Motor neuron (in vitro differentiated cells): Measurements from ENCODE around the gene CCDC68. TPM values are rescaled to one million over a fixed set of nuclear protein-coding genes. Genes with fewer than 3 reads are reported as not detected.
A peak's percentile ranks its signal among the peaks of the same experiment; 100 is the strongest.

ENCODE experiments used
- ATAC-seq, 8 experiments: fragments of 200-7000 bp; cut with Tn5 transposase; replicated peaks in 6 of 8; 2 replicates each; pipeline ENCODE4 v1.8.0; 2021; ENCODE audit warnings: mild to moderate bottlenecking in 8 of 8, moderate library complexity in 8 of 8
- H3K27ac ChIP-seq, 2 donors: fragments of 250-450 bp; sonication (Bioruptor Pico); 2 replicates each; pipeline ENCODE4 v1.9.0; 2021; ENCODE audit warnings: antibody characterized with exemption in 2 of 2, mild to moderate bottlenecking in 2 of 2, moderate library complexity in 1 of 2
- H3K4me1 ChIP-seq, 2 donors: fragments of 250-450 bp; sonication (Bioruptor Pico); replicated peaks in 1 of 2; 2 replicates each; pipeline ENCODE4 v1.6.1; 2021; ENCODE audit warnings: antibody characterized with exemption in 2 of 2, mild to moderate bottlenecking in 2 of 2, moderate library complexity in 1 of 2
- H3K4me3 ChIP-seq, 5 donors: fragments of 250-450 bp; sonication (Bioruptor Pico); 2 replicates each; pipeline ENCODE4 v1.9.0; 2021; ENCODE audit warnings: antibody characterized with exemption in 5 of 5, mild to moderate bottlenecking in 5 of 5, moderate library complexity in 4 of 5
- WGBS, 10 experiments: fragments of 450-650 bp; shearing (Covaris generic); methylation state at CpG; one replicate each; pipeline ENCODE4 v1.0.0; 2022; 5-methylcytosine and 5-hydroxymethylcytosine counted together
- in situ Hi-C, 9 experiments: fragments of 400-800 bp; cut with MboI; loops; one replicate each; pipeline ENCODE4 v1.15.0; 2021; ENCODE audit warnings: low sequenced_read_pairs in 9 of 9, low pct_unique_long_range_greater_than_20kb in 2 of 9; ENCODE audit not compliant: unreplicated experiment in 9 of 9
- total RNA-seq, 8 experiments: library from RNA; unstranded; fragments of 300-600 nt; gene quantifications; 2 replicates each; pipeline versions ENCODE4 v1.2.3 to v1.2.4, GENCODE V29; 2022

The CCDC68 gene, protein sequence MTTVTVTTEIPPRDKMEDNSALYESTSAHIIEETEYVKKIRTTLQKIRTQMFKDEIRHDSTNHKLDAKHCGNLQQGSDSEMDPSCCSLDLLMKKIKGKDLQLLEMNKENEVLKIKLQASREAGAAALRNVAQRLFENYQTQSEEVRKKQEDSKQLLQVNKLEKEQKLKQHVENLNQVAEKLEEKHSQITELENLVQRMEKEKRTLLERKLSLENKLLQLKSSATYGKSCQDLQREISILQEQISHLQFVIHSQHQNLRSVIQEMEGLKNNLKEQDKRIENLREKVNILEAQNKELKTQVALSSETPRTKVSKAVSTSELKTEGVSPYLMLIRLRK
- total RNA-seq, result under 1 TPM in 4 of 8 experiments, not detected in 4; 0.05 to 0.64 (median 0.11) TPM

DNA sequence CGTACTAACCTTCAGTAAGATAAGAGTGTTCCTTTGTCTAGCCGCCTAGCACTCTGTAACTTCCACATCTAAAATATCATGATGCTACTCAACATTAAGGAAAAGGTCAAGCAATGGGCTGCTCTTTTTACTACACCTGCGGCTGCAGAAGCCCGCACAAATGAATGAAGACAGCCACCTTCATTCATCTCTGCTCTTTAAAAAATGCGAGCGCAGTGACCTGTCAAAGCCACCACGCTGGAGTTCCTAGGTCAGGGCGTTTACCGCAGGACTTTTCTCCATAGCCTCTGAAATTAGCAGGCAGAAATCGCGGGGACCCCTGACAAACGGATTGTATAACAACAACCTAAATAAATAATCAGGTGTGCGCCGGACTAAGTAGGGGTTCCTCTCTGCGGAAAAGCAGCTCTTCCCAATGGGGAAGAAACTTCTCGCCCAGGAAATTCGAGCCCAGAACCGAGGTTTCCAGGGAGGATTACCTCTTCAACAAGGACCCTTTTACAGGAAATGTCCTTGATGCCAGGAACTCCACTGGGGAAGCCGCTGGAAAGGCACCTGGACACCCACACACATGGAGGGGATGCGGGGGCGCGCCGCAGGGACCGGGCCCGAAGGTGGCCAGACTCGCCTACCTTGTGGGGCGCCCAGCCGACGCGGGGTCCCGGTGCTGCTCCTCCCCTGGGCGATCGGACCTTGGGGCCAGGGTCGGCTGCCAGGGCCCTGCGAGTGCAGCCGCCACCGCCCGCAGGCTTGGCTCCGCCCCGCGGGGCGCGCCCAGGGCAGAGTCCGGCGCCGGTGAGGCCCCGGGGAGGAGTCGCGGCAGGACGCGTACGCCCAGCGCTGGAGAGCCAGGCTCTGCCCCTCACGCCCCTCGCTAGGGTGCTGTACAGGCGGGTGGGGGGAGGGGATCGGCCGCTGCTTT lies at the start of gene CCDC68:
CCDC68 (minus strand) TSS at position 758 of the 922 bp plus-strand sequence. CDS start 16,670 bp downstream, outside the sequence.
- no peaks in the 10 kb centered on the region for H3K4me1 ChIP-seq
- in situ Hi-C loops, result no loop called here
- peak in 4 of 8 experiments; percentile 35 to 71 (median 53) for ATAC-seq
- H3K4me3 ChIP-seq, result no peak within 1 kb of the TSS
- no peak within 1 kb of the TSS for H3K27ac ChIP-seq
- WGBS, 10 experiments, result 0 to 100% (median 64%) methylated on average over 1 to 29 of the region's 58 CpGs

GRCh38 chr18:55007602-55008001 lies 48.3 kb upstream of the CCDC68 start:
- Histone ChIP-seq H3K27ac (no peak overlapping the region), H3K4me3 (no peak overlapping the region), H3K4me1 (no peaks in the 10 kb centered on the region)
- ATAC-seq, result peak in 1 of 8 experiments; percentile 59
- in situ Hi-C loops, result loop anchor here in 1 of 9 experiments (25.0 kb wide), 1 partner anchor 545 kb away; no protein-coding TSS in a partner anchor
- 26 to 100% (median 79%) methylated on average over 2 to 4 of the region's 4 CpGs; no CpG with 5 or more reads in 2 of the 10 experiments for WGBS, 10 experiments

GRCh38 chr18:55003695-55004094 lies 44.4 kb upstream of the CCDC68 start:
- H3K4me3 ChIP-seq, result no peak overlapping the region
- peak in 2 of 8 experiments; percentile 25 to 41 for ATAC-seq
- H3K4me1 ChIP-seq, result no peaks in the 10 kb centered on the region
- 10 to 100% (median 86%) methylated on average over 1 to 5 of the region's 5 CpGs; no CpG with 5 or more reads in 2 of the 10 experiments for WGBS, 10 experiments
- H3K27ac ChIP-seq, result no peak overlapping the region
- in situ Hi-C loops, result loop anchor here in 1 of 9 experiments (25.0 kb wide), 1 partner anchor 541 kb away; no protein-coding TSS in a partner anchor

- H3K4me1 ChIP-seq, result no peaks in the 10 kb centered on the region
- in situ Hi-C loops, result loop anchor here in 1 of 9 experiments (25.0 kb wide), 1 partner anchor 540 kb away; no protein-coding TSS in a partner anchor
- 50 to 100% (median 90%) methylated on average over 2 to 3 of the region's 3 CpGs; no CpG with 5 or more reads in 2 of the 10 experiments for WGBS, 10 experiments
- no peak for ATAC-seq
- no peak overlapping the region for H3K4me3 ChIP-seq
- H3K27ac ChIP-seq, result no peak overlapping the region
These were observed 43.0 kb upstream of the CCDC68 start for GRCh38 chr18:55002261-55002660.

GRCh38 chr18:55001394-55002024 lies 42.2 kb upstream of the CCDC68 start:
- H3K4me1 ChIP-seq, result no peaks in the 10 kb centered on the region
- in situ Hi-C loops, result loop anchor here in 1 of 9 experiments (25.0 kb wide), 1 partner anchor 539 kb away; no protein-coding TSS in a partner anchor
- no peak overlapping the region for H3K27ac ChIP-seq
- no peak overlapping the region for H3K4me3 ChIP-seq
- ATAC-seq, result peak in 1 of 8 experiments; percentile 38
- WGBS, 10 experiments, result 0 to 86% (median 54%) methylated on average over 1 to 6 of the region's 6 CpGs; no CpG with 5 or more reads in 2 of the 10 experiments

- H3K4me3 ChIP-seq, result no peak overlapping the region
- no peak for ATAC-seq
- in situ Hi-C loops, result loop anchor here in 1 of 9 experiments (25.0 kb wide), 1 partner anchor 538 kb away; no protein-coding TSS in a partner anchor
- 78 to 100% (median 92%) methylated on average over 1 to 5 of the region's 5 CpGs; no CpG with 5 or more reads in 4 of the 10 experiments for WGBS, 10 experiments
- no peak overlapping the region for H3K27ac ChIP-seq
- H3K4me1 ChIP-seq, result no peaks in the 10 kb centered on the region
These were observed 41.3 kb upstream of the CCDC68 start for GRCh38 chr18:55000529-55000928.

- no peak overlapping the region for H3K27ac ChIP-seq
- 63 to 100% (median 93%) methylated on average over 3 to 5 of the region's 5 CpGs for WGBS, 10 experiments
- no peak overlapping the region for H3K4me3 ChIP-seq
- in situ Hi-C loops, result loop anchor here in 5 of 9 experiments (25.0 kb wide), 3 partner anchors 312 to 587 kb away; no protein-coding TSS in a partner anchor
- no peaks in the 10 kb centered on the region for H3K4me1 ChIP-seq
- no peak for ATAC-seq
These were observed 39.8 kb upstream of the CCDC68 start for GRCh38 chr18:54999016-54999415.

- in situ Hi-C loops, result loop anchor here in 5 of 9 experiments (25.0 kb wide), 3 partner anchors 308 to 583 kb away; no protein-coding TSS in a partner anchor
- 11 to 100% (median 83%) methylated on average over 2 to 5 of the region's 5 CpGs; no CpG with 5 or more reads in 1 of the 10 experiments for WGBS, 10 experiments
- peak in 3 of 8 experiments; percentile 53 to 90 (median 55) for ATAC-seq
- H3K4me3 ChIP-seq, result no peak overlapping the region
- no peak overlapping the region for H3K27ac ChIP-seq
- H3K4me1 ChIP-seq, result no peaks in the 10 kb centered on the region
These were observed 36.3 kb upstream of the CCDC68 start for GRCh38 chr18:54995421-54996143.

- H3K27ac ChIP-seq, result no peak overlapping the region
- H3K4me3 ChIP-seq, result no peak overlapping the region
- ATAC-seq, result peak in 1 of 8 experiments; percentile 31
- no peaks in the 10 kb centered on the region for H3K4me1 ChIP-seq
- WGBS, 10 experiments, result 0 to 100% (median 62%) methylated on average over 1 to 4 of the region's 4 CpGs
- in situ Hi-C loops, result loop anchor here in 5 of 9 experiments (25.0 kb wide), 3 partner anchors 305 to 580 kb away; no protein-coding TSS in a partner anchor
These were observed 32.7 kb upstream of the CCDC68 start for GRCh38 chr18:54991981-54992380.

- Histone ChIP-seq H3K27ac (no peak overlapping the region), H3K4me1 (no peaks in the 10 kb centered on the region), H3K4me3 (no peak overlapping the region)
- WGBS, 10 experiments, result 57 to 100% (median 92%) methylated on average over 1 to 3 of the region's 4 CpGs; no CpG with 5 or more reads in 2 of the 10 experiments
- in situ Hi-C loops, result loop anchor here in 8 of 9 experiments (5.0 to 25.0 kb wide), 6 partner anchors 298 to 573 kb away; no protein-coding TSS in a partner anchor
- no peak for ATAC-seq
These were observed 25.6 kb upstream of the CCDC68 start for GRCh38 chr18:54984908-54985307.

GRCh38 chr18:54983791-54984190 lies 24.5 kb upstream of the CCDC68 start:
- Histone ChIP-seq H3K4me3 (no peak overlapping the region), H3K4me1 (no peaks in the 10 kb centered on the region), H3K27ac (no peak overlapping the region)
- in situ Hi-C loops, result loop anchor here in 8 of 9 experiments (5.0 to 25.0 kb wide), 6 partner anchors 296 to 571 kb away; no protein-coding TSS in a partner anchor
- WGBS, 10 experiments, result 0 to 100% (median 66%) methylated on average over 1 to 2 of the region's 3 CpGs; no CpG with 5 or more reads in 2 of the 10 experiments
- ATAC-seq, result no peak
